K562 (cell line): ENCODE measurements around the gene NDOR1. TPM values are rescaled to one million over a fixed set of nuclear protein-coding genes. Genes with fewer than 3 reads are reported as not detected.
A peak's percentile ranks its signal among the peaks of the same experiment; 100 is the strongest.

ENCODE experiments used
- ARNT ChIP-seq, 2 experiments: fragments of 450-650 bp; IDR thresholded peaks; 2 replicates each; pipeline ENCODE4 v1.6.1; 2016; ENCODE audit warnings: mild to moderate bottlenecking in 1 of 2
- BHLHE40 ChIP-seq: IDR thresholded peaks from 2 replicates; pipeline ENCODE4 v1.6.1; 2011; ENCODE audit warnings: low read length, improper control_type of control experiment
- CCAR2 ChIP-seq: fragments of 200-400 bp; formaldehyde crosslinking; IDR thresholded peaks from 2 replicates; pipeline ENCODE4 v1.6.1; 2017; ENCODE audit warnings: mild to moderate bottlenecking, low read depth, low read length
- CHCHD3 ChIP-seq: fragments of 250-450 bp; sonication (Bioruptor Pico); IDR thresholded peaks from 2 replicates; pipeline ENCODE4 v2.1.2; 2022; ENCODE audit warnings: mild to moderate bottlenecking
- CXXC5 ChIP-seq: fragments of 250-450 bp; sonication (Bioruptor Pico); IDR thresholded peaks from 2 replicates; pipeline ENCODE4 v1.8.0; 2022; ENCODE audit warnings: inconsistent platforms, mild to moderate bottlenecking, moderate library complexity
- HNRNPH1 ChIP-seq: fragments of 200-400 bp; formaldehyde crosslinking; optimal IDR thresholded peaks from 2 replicates; pipeline ENCODE3; 2017; ENCODE audit warnings: low read depth, mild to moderate bottlenecking, low read length, moderate library complexity
- KLF10 ChIP-seq: fragments of 250-450 bp; sonication (Bioruptor Pico); IDR thresholded peaks from 2 replicates; pipeline ENCODE4 v1.6.1; 2021; ENCODE audit warnings: matching md5 sums
- MAZ ChIP-seq, 2 experiments: fragments of 450-650 bp in 1 of 2; sonication (generic) in 1 of 2; formaldehyde crosslinking; IDR thresholded peaks in 1 of 2; conservative IDR thresholded peaks in 1 of 2; 2 replicates each; pipeline versions ENCODE4 v1.4.0 to v1.5.0; 2020; ENCODE audit warnings: mild to moderate bottlenecking in 1 of 2, missing genetic modification reagents in 1 of 2
- MCM3 ChIP-seq: fragments of 450-650 bp; IDR thresholded peaks from 2 replicates; pipeline ENCODE4 v1.6.1; 2016
- POLR2AphosphoS5 ChIP-seq: IDR thresholded peaks from 2 replicates; pipeline ENCODE4 v1.6.1; 2011; ENCODE audit warnings: mild to moderate bottlenecking, low read depth, low read length, moderate library complexity; ENCODE audit not compliant: control insufficient read depth, insufficient read depth
- SLC30A9 ChIP-seq: fragments of 250-450 bp; sonication (Bioruptor Pico); IDR thresholded peaks from 2 replicates; pipeline ENCODE4 v1.8.0; 2022; ENCODE audit warnings: mild to moderate bottlenecking, moderate library complexity
- SMC3 ChIP-seq: conservative IDR thresholded peaks from 2 replicates; pipeline ENCODE4 v1.6.1; 2011; ENCODE audit warnings: low read depth, low read length, improper control_type of control experiment; ENCODE audit not compliant: insufficient read depth
- ZKSCAN8 ChIP-seq: fragments of 200-800 bp; sonication (Bioruptor generic); IDR thresholded peaks from 2 replicates; pipeline ENCODE4 v1.6.1; 2016; ENCODE audit warnings: missing genetic modification characterization, missing compliant biosample characterization
- ZNF217 ChIP-seq: sonication (generic); formaldehyde crosslinking; IDR thresholded peaks from 2 replicates; pipeline ENCODE4 v1.8.0; 2022; ENCODE audit warnings: mild to moderate bottlenecking, missing genetic modification reagents
- ZNF699 ChIP-seq: fragments of 250-450 bp; sonication (Bioruptor Pico); IDR thresholded peaks from 2 replicates; pipeline ENCODE4 v1.8.0; 2021; ENCODE audit warnings: mild to moderate bottlenecking, moderate library complexity; ENCODE audit not compliant: insufficient replicate concordance
- polyA plus RNA-seq, 8 experiments: library from polyadenylated mRNA; depleted of rRNA in 4 of 8; stranded (reverse) in 5 of 8; unstranded in 3 of 8; fragments of >200 nt; fragmentation: Nextera tagmentation in 2 of 8; fragmentation: Illumina TruSeq in 1 of 8; extraction: Ambion mirVana in 2 of 8; extraction: Trizol in 1 of 8; gene quantifications; 2 replicates each; pipeline versions ENCODE4 v1.2.1 to v1.2.3, GENCODE V29; 2011 to 2014; ENCODE audit warnings: inconsistent platforms in 1 of 8, missing spikeins in 1 of 8
- total RNA-seq, 7 experiments: library from RNA; depleted of rRNA in 6 of 7; stranded (reverse); fragments of >200 nt in 6 of 7; fragmentation: Illumina TruSeq in 2 of 7; extraction: Trizol in 2 of 7; gene quantifications; 2 replicates each; pipeline versions ENCODE4 v1.2.1 to v1.2.3, GENCODE V29; 2011 to 2021; ENCODE audit warnings: low replicate concordance in 1 of 7
- TF ChIP-seq, protein P1 (sequence below): IDR thresholded peaks from 3 replicates; pipeline ENCODE4 v1.6.1; 2011; ENCODE audit warnings: borderline replicate concordance, mild to moderate bottlenecking, moderate library complexity; ENCODE audit not compliant: insufficient read length; ENCODE audit errors: extremely low read depth
- TF ChIP-seq, protein P2 (sequence below): sonication (generic); formaldehyde crosslinking; IDR thresholded peaks from 2 replicates; pipeline ENCODE4 v1.8.0; 2022; ENCODE audit warnings: missing genetic modification reagents, mild to moderate bottlenecking, borderline replicate concordance
- TF ChIP-seq, protein P3 (sequence below): fragments of 450-650 bp; formaldehyde crosslinking; conservative IDR thresholded peaks from 2 replicates; pipeline ENCODE4 v1.4.0; 2022; ENCODE audit warnings: mild to moderate bottlenecking, missing genetic modification characterization
- TF ChIP-seq, protein P4 (sequence below): fragments of 250-450 bp; sonication (Bioruptor Pico); IDR thresholded peaks from 2 replicates; pipeline ENCODE4 v1.8.0; 2022; ENCODE audit warnings: inconsistent platforms
- TF ChIP-seq, protein P5 (sequence below): sonication (generic); formaldehyde crosslinking; IDR thresholded peaks from 2 replicates; pipeline ENCODE4 v1.8.1; 2023; ENCODE audit warnings: mild to moderate bottlenecking, missing genetic modification reagents

NDOR1 gene
- total and polyA plus RNA-seq, 9 of the 15 experiments (the other 6 are each of a cell fraction or from before 2014, with no cell fraction given), result 0.06 to 36.9 (median 6.9) TPM

DNA sequence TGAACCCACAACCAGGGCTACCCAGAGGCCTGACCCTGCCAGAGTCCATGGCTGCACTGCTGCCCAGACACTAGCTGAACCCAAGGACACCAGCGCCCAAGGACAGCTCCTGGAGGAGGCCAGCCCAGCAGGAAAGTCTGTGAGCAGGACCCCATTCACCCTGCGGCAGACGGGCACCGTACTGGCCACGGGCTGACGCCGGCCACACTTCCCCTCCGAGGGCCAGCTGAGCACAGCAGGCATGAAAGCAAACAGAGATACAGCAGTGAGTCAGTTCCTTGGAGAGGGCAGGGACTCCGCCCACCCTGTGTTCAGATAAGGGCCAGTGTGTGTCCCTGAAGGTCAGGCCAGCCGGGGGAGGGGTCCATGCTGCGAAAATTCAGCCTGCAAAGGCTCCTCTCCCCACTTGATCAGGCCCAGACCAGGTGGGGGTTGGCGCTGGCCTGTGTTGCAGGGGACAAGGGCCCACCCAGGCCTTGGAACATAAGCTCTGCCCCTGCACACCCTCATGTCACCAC is 13.3 kb downstream of the NDOR1 start (continued):
- no peak for TF ChIP-seq MCM3
- TF ChIP-seq ZKSCAN8 (CRISPR knock-in tag), result no peak
- TF ChIP-seq MAZ (CRISPR knock-in tag; conservative IDR thresholded peaks at IDR 0.05 in 1 of 2, IDR thresholded peaks at IDR 0.05 in 1 of 2), result peak; percentile 73 to 76
- peak; percentile 70 for TF ChIP-seq BHLHE40
- no peak for TF ChIP-seq SMC3
- TF ChIP-seq, protein P1, sequence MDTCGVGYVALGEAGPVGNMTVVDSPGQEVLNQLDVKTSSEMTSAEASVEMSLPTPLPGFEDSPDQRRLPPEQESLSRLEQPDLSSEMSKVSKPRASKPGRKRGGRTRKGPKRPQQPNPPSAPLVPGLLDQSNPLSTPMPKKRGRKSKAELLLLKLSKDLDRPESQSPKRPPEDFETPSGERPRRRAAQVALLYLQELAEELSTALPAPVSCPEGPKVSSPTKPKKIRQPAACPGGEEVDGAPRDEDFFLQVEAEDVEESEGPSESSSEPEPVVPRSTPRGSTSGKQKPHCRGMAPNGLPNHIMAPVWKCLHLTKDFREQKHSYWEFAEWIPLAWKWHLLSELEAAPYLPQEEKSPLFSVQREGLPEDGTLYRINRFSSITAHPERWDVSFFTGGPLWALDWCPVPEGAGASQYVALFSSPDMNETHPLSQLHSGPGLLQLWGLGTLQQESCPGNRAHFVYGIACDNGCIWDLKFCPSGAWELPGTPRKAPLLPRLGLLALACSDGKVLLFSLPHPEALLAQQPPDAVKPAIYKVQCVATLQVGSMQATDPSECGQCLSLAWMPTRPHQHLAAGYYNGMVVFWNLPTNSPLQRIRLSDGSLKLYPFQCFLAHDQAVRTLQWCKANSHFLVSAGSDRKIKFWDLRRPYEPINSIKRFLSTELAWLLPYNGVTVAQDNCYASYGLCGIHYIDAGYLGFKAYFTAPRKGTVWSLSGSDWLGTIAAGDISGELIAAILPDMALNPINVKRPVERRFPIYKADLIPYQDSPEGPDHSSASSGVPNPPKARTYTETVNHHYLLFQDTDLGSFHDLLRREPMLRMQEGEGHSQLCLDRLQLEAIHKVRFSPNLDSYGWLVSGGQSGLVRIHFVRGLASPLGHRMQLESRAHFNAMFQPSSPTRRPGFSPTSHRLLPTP, result no peak
- TF ChIP-seq KLF10 (CRISPR knock-in tag), result no peak
- no peak for TF ChIP-seq ZNF217 (CRISPR knock-in tag)
- peak; percentile 70 for TF ChIP-seq CXXC5
- no peak for TF ChIP-seq CHCHD3
- TF ChIP-seq SLC30A9, result no peak
- TF ChIP-seq, protein P2, sequence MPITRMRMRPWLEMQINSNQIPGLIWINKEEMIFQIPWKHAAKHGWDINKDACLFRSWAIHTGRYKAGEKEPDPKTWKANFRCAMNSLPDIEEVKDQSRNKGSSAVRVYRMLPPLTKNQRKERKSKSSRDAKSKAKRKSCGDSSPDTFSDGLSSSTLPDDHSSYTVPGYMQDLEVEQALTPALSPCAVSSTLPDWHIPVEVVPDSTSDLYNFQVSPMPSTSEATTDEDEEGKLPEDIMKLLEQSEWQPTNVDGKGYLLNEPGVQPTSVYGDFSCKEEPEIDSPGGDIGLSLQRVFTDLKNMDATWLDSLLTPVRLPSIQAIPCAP (CRISPR knock-in tag), result no peak
- TF ChIP-seq HNRNPH1, result no peak
- TF ChIP-seq ARNT (IDR thresholded peaks at IDR 0.05), result no peak
- TF ChIP-seq, protein P3, sequence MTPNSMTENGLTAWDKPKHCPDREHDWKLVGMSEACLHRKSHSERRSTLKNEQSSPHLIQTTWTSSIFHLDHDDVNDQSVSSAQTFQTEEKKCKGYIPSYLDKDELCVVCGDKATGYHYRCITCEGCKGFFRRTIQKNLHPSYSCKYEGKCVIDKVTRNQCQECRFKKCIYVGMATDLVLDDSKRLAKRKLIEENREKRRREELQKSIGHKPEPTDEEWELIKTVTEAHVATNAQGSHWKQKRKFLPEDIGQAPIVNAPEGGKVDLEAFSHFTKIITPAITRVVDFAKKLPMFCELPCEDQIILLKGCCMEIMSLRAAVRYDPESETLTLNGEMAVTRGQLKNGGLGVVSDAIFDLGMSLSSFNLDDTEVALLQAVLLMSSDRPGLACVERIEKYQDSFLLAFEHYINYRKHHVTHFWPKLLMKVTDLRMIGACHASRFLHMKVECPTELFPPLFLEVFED (CRISPR knock-in tag), result no peak
- TF ChIP-seq CCAR2, result no peak
- TF ChIP-seq, protein P4, sequence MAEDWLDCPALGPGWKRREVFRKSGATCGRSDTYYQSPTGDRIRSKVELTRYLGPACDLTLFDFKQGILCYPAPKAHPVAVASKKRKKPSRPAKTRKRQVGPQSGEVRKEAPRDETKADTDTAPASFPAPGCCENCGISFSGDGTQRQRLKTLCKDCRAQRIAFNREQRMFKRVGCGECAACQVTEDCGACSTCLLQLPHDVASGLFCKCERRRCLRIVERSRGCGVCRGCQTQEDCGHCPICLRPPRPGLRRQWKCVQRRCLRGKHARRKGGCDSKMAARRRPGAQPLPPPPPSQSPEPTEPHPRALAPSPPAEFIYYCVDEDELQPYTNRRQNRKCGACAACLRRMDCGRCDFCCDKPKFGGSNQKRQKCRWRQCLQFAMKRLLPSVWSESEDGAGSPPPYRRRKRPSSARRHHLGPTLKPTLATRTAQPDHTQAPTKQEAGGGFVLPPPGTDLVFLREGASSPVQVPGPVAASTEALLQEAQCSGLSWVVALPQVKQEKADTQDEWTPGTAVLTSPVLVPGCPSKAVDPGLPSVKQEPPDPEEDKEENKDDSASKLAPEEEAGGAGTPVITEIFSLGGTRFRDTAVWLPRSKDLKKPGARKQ (CRISPR knock-in tag), result no peak
- no peak for TF ChIP-seq ZNF699 (CRISPR knock-in tag)
- peak; percentile 49; the same call in 1 of the 2 replicates for TF ChIP-seq POLR2AphosphoS5
- TF ChIP-seq, protein P5, sequence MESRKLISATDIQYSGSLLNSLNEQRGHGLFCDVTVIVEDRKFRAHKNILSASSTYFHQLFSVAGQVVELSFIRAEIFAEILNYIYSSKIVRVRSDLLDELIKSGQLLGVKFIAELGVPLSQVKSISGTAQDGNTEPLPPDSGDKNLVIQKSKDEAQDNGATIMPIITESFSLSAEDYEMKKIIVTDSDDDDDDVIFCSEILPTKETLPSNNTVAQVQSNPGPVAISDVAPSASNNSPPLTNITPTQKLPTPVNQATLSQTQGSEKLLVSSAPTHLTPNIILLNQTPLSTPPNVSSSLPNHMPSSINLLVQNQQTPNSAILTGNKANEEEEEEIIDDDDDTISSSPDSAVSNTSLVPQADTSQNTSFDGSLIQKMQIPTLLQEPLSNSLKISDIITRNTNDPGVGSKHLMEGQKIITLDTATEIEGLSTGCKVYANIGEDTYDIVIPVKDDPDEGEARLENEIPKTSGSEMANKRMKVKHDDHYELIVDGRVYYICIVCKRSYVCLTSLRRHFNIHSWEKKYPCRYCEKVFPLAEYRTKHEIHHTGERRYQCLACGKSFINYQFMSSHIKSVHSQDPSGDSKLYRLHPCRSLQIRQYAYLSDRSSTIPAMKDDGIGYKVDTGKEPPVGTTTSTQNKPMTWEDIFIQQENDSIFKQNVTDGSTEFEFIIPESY (CRISPR knock-in tag), result no peak; the same call in 1 of the 2 replicates
